ENCODE data around the gene CXorf65.

CXorf65 gene

DNA sequence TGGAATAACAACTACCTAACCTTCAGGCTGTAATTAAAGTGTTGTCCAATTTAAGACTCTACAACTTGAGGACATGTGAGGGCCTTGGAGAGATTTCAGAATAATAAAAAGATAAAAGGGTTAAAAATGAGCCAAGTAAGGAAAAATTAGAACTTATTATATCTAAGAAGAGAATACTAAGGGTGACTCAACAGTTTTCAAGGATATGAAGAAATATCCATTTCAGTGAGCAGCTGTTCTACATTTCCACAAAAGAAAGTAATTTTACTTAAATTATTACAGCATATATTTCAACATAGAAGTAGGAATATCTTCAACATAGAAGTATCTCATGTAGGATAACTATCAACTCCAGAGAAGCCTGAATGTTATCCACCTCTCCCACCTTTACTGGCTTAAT lies 49.7 kb downstream of the CXorf65 start:
- DNase-seq (ENCODE audit: low read depth) = peak; percentile 29
- H3K4me3 ChIP-seq (ENCODE audit: control insufficient read depth, low read depth, low read length) = no peak overlapping the region
- TF ChIP-seq, protein P1, sequence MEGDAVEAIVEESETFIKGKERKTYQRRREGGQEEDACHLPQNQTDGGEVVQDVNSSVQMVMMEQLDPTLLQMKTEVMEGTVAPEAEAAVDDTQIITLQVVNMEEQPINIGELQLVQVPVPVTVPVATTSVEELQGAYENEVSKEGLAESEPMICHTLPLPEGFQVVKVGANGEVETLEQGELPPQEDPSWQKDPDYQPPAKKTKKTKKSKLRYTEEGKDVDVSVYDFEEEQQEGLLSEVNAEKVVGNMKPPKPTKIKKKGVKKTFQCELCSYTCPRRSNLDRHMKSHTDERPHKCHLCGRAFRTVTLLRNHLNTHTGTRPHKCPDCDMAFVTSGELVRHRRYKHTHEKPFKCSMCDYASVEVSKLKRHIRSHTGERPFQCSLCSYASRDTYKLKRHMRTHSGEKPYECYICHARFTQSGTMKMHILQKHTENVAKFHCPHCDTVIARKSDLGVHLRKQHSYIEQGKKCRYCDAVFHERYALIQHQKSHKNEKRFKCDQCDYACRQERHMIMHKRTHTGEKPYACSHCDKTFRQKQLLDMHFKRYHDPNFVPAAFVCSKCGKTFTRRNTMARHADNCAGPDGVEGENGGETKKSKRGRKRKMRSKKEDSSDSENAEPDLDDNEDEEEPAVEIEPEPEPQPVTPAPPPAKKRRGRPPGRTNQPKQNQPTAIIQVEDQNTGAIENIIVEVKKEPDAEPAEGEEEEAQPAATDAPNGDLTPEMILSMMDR (IDR thresholded peaks at IDR 0.05; ENCODE audit: control insufficient read depth, insufficient read depth, low read depth, low read length, missing control alignments) = no peak

All from AG09309 (cell line).